ENCODE measurements around the gene MIER3. TPM values are rescaled to one million over a fixed set of nuclear protein-coding genes. Genes with fewer than 3 reads are reported as not detected.

MIER3 gene
- total RNA-seq, 1 experiment from 2014 or later: 44.8 TPM

DNA sequence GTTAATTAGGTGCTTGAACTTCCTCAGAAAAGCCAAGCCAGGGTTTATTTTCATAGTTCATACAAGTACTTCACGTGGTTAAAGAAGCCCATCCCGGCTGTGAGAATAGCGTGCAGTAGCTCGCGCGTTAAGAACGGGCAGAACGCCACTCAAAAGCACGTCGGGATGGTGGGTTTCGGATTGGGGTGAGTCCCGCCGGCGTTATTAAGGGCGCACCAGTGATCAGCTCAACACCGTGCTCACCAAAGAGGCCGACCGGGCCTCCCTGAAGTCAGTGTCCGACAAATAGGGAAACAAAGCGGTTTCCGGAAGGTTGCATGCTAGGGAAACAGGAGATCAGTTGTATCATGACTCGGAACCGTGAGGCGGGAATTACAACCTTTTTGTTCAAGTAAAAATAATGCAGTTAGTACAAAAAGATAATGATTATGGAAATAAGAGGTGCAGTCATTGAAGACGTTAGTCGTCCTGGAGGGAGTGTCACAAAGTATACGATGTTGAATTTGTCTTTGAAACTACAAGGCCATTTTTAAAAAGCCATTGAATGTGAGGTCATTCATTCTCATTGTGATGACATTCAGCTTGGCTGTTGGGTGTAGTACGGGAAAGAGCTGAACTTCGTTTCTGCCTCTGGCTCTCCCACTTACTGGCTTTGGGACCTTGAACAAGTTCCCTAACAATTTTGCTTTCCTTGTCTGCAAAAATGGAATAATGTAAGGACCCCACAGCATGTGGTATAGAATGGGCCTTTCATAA is 41.5 kb downstream of the MIER3 start:
- TF ChIP-seq, protein P1, sequence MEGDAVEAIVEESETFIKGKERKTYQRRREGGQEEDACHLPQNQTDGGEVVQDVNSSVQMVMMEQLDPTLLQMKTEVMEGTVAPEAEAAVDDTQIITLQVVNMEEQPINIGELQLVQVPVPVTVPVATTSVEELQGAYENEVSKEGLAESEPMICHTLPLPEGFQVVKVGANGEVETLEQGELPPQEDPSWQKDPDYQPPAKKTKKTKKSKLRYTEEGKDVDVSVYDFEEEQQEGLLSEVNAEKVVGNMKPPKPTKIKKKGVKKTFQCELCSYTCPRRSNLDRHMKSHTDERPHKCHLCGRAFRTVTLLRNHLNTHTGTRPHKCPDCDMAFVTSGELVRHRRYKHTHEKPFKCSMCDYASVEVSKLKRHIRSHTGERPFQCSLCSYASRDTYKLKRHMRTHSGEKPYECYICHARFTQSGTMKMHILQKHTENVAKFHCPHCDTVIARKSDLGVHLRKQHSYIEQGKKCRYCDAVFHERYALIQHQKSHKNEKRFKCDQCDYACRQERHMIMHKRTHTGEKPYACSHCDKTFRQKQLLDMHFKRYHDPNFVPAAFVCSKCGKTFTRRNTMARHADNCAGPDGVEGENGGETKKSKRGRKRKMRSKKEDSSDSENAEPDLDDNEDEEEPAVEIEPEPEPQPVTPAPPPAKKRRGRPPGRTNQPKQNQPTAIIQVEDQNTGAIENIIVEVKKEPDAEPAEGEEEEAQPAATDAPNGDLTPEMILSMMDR (conservative IDR thresholded peaks at IDR 0.05): no peak
- Histone ChIP-seq H3K4me2 (ENCODE audit: insufficient read depth, insufficient read length, low read length) (peak overlapping the region; percentile 68), H2BK12ac (ENCODE audit: insufficient read length, low read depth, low read length) (no peak overlapping the region), H2AFZ (ENCODE audit: low read length) (peak overlapping the region; percentile 1), H4K8ac (replicated peaks; ENCODE audit: insufficient read length, low read depth, low read length) (no peak overlapping the region), H3K79me1 (ENCODE audit: insufficient read depth, low read depth, low read length, poor library complexity, severe bottlenecking) (no peaks in the 10 kb centered on the region), H2BK20ac (ENCODE audit: low read depth, low read length, poor library complexity, severe bottlenecking) (no peak overlapping the region), H3K9ac (ENCODE audit: extremely low read depth, insufficient read length, low read length) (peak overlapping the region; percentile 90), H4K91ac (ENCODE audit: insufficient read length, low read depth, low read length) (no peak overlapping the region), H2AK5ac (ENCODE audit: insufficient read length, low read length) (no peak overlapping the region), H3K14ac (ENCODE audit: insufficient read depth, low read length) (peak overlapping the region; percentile 91; the same call in 1 of the 2 replicates), H3K18ac (ENCODE audit: insufficient read length, low read depth, low read length) (peak overlapping the region; percentile 82), H4K5ac (ENCODE audit: insufficient read length, low read depth, low read length) (peak overlapping the region; percentile 91), H2BK120ac (ENCODE audit: low read depth, low read length, poor library complexity, severe bottlenecking) (peak overlapping the region; percentile 40), H3T11ph (ENCODE audit: low read length) (peak overlapping the region; percentile 12), H2BK15ac (ENCODE audit: low read depth, low read length) (no peak overlapping the region), H3K79me2 (ENCODE audit: insufficient read depth, low read length) (no peaks in the 10 kb centered on the region), H3K27me3 (ENCODE audit: insufficient read depth, low read length) (no peaks in the 10 kb centered on the region), H3K4ac (ENCODE audit: low read depth, low read length) (peak overlapping the region; percentile 47; the same call in 1 of the 2 replicates), H3K23me2 (ENCODE audit: insufficient read length, low read depth, low read length, poor library complexity, severe bottlenecking) (peaks cover 8% of the 10 kb centered on the region), H3K27ac (ENCODE audit: insufficient read length, low read depth, low read length) (peak overlapping the region; percentile 76), H4K20me1 (ENCODE audit: control insufficient read depth, insufficient read depth, insufficient read length) (no peaks in the 10 kb centered on the region), H3K23ac (ENCODE audit: insufficient read length, low read depth, low read length) (no peak overlapping the region), H3K4me1 (ENCODE audit: insufficient read depth, low read length) (no peaks in the 10 kb centered on the region; the same call in 1 of the 2 replicates), H2BK5ac (ENCODE audit: insufficient read length, low read length) (peak overlapping the region; percentile 43), H3K56ac (ENCODE audit: insufficient read length, low read depth, low read length) (peak overlapping the region; percentile 50), H3K9me3 (ENCODE audit: control insufficient read depth, low read depth, low read length) (no peaks in the 10 kb centered on the region)
- peak overlapping the region; percentile 81 to 99 (median 98) for H3K27ac Mint-ChIP-seq
- no CpG with 5 or more reads among the region's 29 CpGs for WGBS (ENCODE audit: extremely low coverage, insufficient read length, low lambda C conversion rate)
- H3K27me3 Mint-ChIP-seq (ENCODE audit: low read depth): no peaks in the 10 kb centered on the region
- no peak for DNase-seq
- no peaks in the 10 kb centered on the region for H3K9me3 Mint-ChIP-seq
- H3K4me3 Mint-ChIP-seq: peak overlapping the region; percentile 79 to 86
- peaks cover 4 to 10% (median 6%) of the 10 kb centered on the region in 3 experiments for H3K36me3 Mint-ChIP-seq (ENCODE audit: insufficient read depth in 1 of 3, low read depth in 3 of 3)
- peaks cover 18 to 23% of the 10 kb centered on the region in 2 experiments for H3K4me1 Mint-ChIP-seq

Data from H9 (cell line).